Keratinocyte (primary cell): Measurements from ENCODE around the gene SIX1. TPM values are rescaled to one million over a fixed set of nuclear protein-coding genes. Genes with fewer than 3 reads are reported as not detected.

ENCODE experiments used
- DNase-seq: peaks from one replicate; pipeline ENCODE4 v3.0.0-alpha.2; 2011; ENCODE audit warnings: low read depth, missing footprints, low spot score
- FAIRE-seq: peaks from 2 replicates; lab custom pipeline; 2011; peaks lifted over from hg19 to GRCh38; lab: Jason Lieb, UNC
- H2AFZ ChIP-seq: 2 replicates; pipeline ENCODE4 v1.6.0; 2012; ENCODE audit warnings: low read length, control low read depth, inconsistent platforms; ENCODE audit not compliant: control insufficient read depth
- H3K27ac ChIP-seq: 2 replicates; pipeline ENCODE4 v1.5.1; 2011; ENCODE audit warnings: low read length; ENCODE audit not compliant: control insufficient read depth, insufficient read depth
- H3K27me3 ChIP-seq: 3 replicates; pipeline ENCODE4 v1.6.0; 2011; ENCODE audit warnings: low read length; ENCODE audit not compliant: control insufficient read depth, insufficient read depth; ENCODE audit errors: extremely low read depth
- H3K36me3 ChIP-seq, 2 experiments: 2 replicates in 1 of 2; 3 replicates in 1 of 2; pipeline ENCODE4 v1.5.1; 2011; ENCODE audit warnings: low read length in 2 of 2, mild to moderate bottlenecking in 1 of 2; ENCODE audit not compliant: control insufficient read depth in 2 of 2, insufficient read depth in 2 of 2; ENCODE audit errors: extremely low read depth in 1 of 2
- H3K4me1 ChIP-seq: 3 replicates; pipeline ENCODE4 v1.5.1; 2011; ENCODE audit warnings: low read length; ENCODE audit not compliant: control insufficient read depth, insufficient read depth; ENCODE audit errors: extremely low read depth
- H3K4me2 ChIP-seq: 3 replicates; pipeline ENCODE4 v1.6.0; 2011; ENCODE audit warnings: low read depth, low read length; ENCODE audit not compliant: control insufficient read depth, insufficient read depth; ENCODE audit errors: extremely low read depth
- H3K4me3 ChIP-seq, 3 experiments: fragments of 200-600 bp in 1 of 3; sonication (generic) in 1 of 3; 2 replicates in 2 of 3; 3 replicates in 1 of 3; pipeline ENCODE4 v1.5.1; 2011 to 2016; ENCODE audit warnings: low read length in 3 of 3, mild to moderate bottlenecking in 3 of 3, control low read depth in 2 of 3, inconsistent platforms in 1 of 3, low read depth in 1 of 3, mixed read lengths in 1 of 3, mixed run types in 1 of 3, moderate library complexity in 1 of 3; ENCODE audit not compliant: control insufficient read depth in 2 of 3, insufficient read depth in 2 of 3; ENCODE audit errors: extremely low read depth in 1 of 3
- H3K79me2 ChIP-seq: 2 replicates; pipeline ENCODE4 v1.6.0; 2012; ENCODE audit warnings: low read length; ENCODE audit not compliant: control insufficient read depth, insufficient read depth
- H3K9ac ChIP-seq: 3 replicates; pipeline ENCODE4 v1.6.0; 2011; ENCODE audit warnings: low read length; ENCODE audit not compliant: control insufficient read depth, insufficient read depth; ENCODE audit errors: extremely low read depth
- H3K9me1 ChIP-seq: 3 replicates; pipeline ENCODE4 v1.6.0; 2011; ENCODE audit warnings: low read length; ENCODE audit not compliant: control insufficient read depth, insufficient read depth; ENCODE audit errors: extremely low read depth
- H3K9me3 ChIP-seq: 2 replicates; pipeline ENCODE4 v1.5.1; 2012; ENCODE audit warnings: low read depth, low read length; ENCODE audit not compliant: control insufficient read depth
- H4K20me1 ChIP-seq: 3 replicates; pipeline ENCODE4 v1.6.0; 2011; ENCODE audit warnings: low read length; ENCODE audit not compliant: control insufficient read depth, insufficient read depth; ENCODE audit errors: extremely low read depth
- EZH2 ChIP-seq: IDR thresholded peaks from one replicate; pipeline ENCODE4 v1.6.1; 2012; ENCODE audit warnings: inconsistent platforms, mild to moderate bottlenecking, low read length, moderate library complexity
- dilution Hi-C: fragments of 300-500 bp; cut with MboI; formaldehyde crosslinking; loops from one replicate; pipeline ENCODE4 v1.7.0; 2020; ENCODE audit warnings: low sequenced_read_pairs; ENCODE audit not compliant: extremely low pct_ligation_motif_present
- polyA plus RNA-seq, 5 experiments: library from polyadenylated mRNA; depleted of rRNA in 3 of 5; stranded (reverse) in 3 of 5; stranded (forward) in 1 of 5; unstranded in 1 of 5; fragments of >200 nt; gene quantifications; 1 replicate in 1 of 5; 2 replicates in 3 of 5; 3 replicates in 1 of 5; pipeline versions ENCODE4 v1.2.1 to v1.2.3, GENCODE V29; 2011 to 2012; ENCODE audit warnings: missing spikeins in 2 of 5, low read depth in 1 of 5, low replicate concordance in 1 of 5
- TF ChIP-seq, protein P1 (sequence below), 3 experiments: IDR thresholded peaks in 1 of 3; conservative IDR thresholded peaks in 1 of 3; optimal IDR thresholded peaks in 1 of 3; 2 replicates in 2 of 3; 3 replicates in 1 of 3; pipeline versions ENCODE3 to v1.5.1; 2011; ENCODE audit warnings: low read length in 3 of 3, mild to moderate bottlenecking in 3 of 3, moderate library complexity in 2 of 3, control low read depth in 1 of 3, inconsistent platforms in 1 of 3; ENCODE audit not compliant: insufficient read depth in 2 of 3; ENCODE audit errors: extremely low read depth in 1 of 3

The SIX1 gene
- polyA plus RNA-seq, 1 donor (not counting 4 experiments of a cell fraction or from before 2014, with no cell fraction given), result 0.04 TPM

GRCh38 chr14:60636879-60637478, 12.3 kb downstream of the SIX1 start:
- Histone ChIP-seq H3K27ac (no peak overlapping the region), H3K4me1 (no peaks in the 10 kb centered on the region), H3K9me3 (no peaks in the 10 kb centered on the region), H3K4me2 (no peak overlapping the region), H3K36me3 (no peaks in the 10 kb centered on the region), H3K9me1 (no peaks in the 10 kb centered on the region), H3K9ac (no peak overlapping the region), H3K4me3 (no peak overlapping the region), H4K20me1 (no peaks in the 10 kb centered on the region), H3K79me2 (no peaks in the 10 kb centered on the region), H3K27me3 (peaks cover 50% of the 10 kb centered on the region), H2AFZ (no peak overlapping the region)
- DNase-seq (no peak), FAIRE-seq (no peak)
- no peak for TF ChIP-seq EZH2
- TF ChIP-seq, protein P1, sequence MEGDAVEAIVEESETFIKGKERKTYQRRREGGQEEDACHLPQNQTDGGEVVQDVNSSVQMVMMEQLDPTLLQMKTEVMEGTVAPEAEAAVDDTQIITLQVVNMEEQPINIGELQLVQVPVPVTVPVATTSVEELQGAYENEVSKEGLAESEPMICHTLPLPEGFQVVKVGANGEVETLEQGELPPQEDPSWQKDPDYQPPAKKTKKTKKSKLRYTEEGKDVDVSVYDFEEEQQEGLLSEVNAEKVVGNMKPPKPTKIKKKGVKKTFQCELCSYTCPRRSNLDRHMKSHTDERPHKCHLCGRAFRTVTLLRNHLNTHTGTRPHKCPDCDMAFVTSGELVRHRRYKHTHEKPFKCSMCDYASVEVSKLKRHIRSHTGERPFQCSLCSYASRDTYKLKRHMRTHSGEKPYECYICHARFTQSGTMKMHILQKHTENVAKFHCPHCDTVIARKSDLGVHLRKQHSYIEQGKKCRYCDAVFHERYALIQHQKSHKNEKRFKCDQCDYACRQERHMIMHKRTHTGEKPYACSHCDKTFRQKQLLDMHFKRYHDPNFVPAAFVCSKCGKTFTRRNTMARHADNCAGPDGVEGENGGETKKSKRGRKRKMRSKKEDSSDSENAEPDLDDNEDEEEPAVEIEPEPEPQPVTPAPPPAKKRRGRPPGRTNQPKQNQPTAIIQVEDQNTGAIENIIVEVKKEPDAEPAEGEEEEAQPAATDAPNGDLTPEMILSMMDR (optimal IDR thresholded peaks at IDR 0.05 in 1 of 3, IDR thresholded peaks at IDR 0.05 in 1 of 3, conservative IDR thresholded peaks at IDR 0.05 in 1 of 3; ENCODE audit: extremely low read depth in 1 of 3, insufficient read depth in 2 of 3, low read length in 3 of 3), result no peak
- dilution Hi-C loops, result loop anchor here (25.0 kb wide), 1 partner anchor 575 kb away; no protein-coding TSS in a partner anchor

GRCh38 chr14:60634153-60634552, 15.1 kb downstream of the SIX1 start:
- Histone ChIP-seq H3K9me1 (no peaks in the 10 kb centered on the region), H3K9me3 (no peaks in the 10 kb centered on the region), H3K79me2 (no peaks in the 10 kb centered on the region), H3K4me1 (no peaks in the 10 kb centered on the region), H2AFZ (no peak overlapping the region), H4K20me1 (no peaks in the 10 kb centered on the region), H3K27ac (no peak overlapping the region), H3K4me2 (no peak overlapping the region), H3K9ac (no peak overlapping the region), H3K36me3 (no peaks in the 10 kb centered on the region), H3K4me3 (no peak overlapping the region), H3K27me3 (peaks cover 26% of the 10 kb centered on the region)
- no peak for TF ChIP-seq EZH2
- TF ChIP-seq, protein P1 (optimal IDR thresholded peaks at IDR 0.05 in 1 of 3, IDR thresholded peaks at IDR 0.05 in 1 of 3, conservative IDR thresholded peaks at IDR 0.05 in 1 of 3; ENCODE audit: extremely low read depth in 1 of 3, insufficient read depth in 2 of 3, low read length in 3 of 3), result no peak
- FAIRE-seq (no peak), DNase-seq (no peak)
- dilution Hi-C loops, result loop anchor here (25.0 kb wide), 1 partner anchor 578 kb away; no protein-coding TSS in a partner anchor
